A673 (cell line): ENCODE data around the gene GBP2.

ENCODE experiments used
- CTCF ChIP-seq: fragments of 300-800, 200-600 bp; sonication (generic); conservative IDR thresholded peaks from 2 replicates; pipeline ENCODE4 v1.5.1; 2017; ENCODE audit warnings: low read depth, mild to moderate bottlenecking, antibody characterized with exemption, low read length, moderate library complexity, mixed read lengths
- EZH2 ChIP-seq: fragments of 200-600 bp; sonication (generic); IDR thresholded peaks from 2 replicates; pipeline ENCODE4 v1.6.1; 2017; ENCODE audit warnings: borderline replicate concordance, low read depth, mild to moderate bottlenecking, mixed read lengths, antibody characterized with exemption, low read length; ENCODE audit not compliant: poor library complexity, severe bottlenecking

GRCh38 chr1:89133747-89134146 is 7.8 kb upstream of the GBP2 start:
- no peak for TF ChIP-seq CTCF
- no peak for TF ChIP-seq EZH2
